Mucosa of descending colon (tissue), 3 donors: Measurements from ENCODE around the gene MPHOSPH9. TPM values are rescaled to one million over a fixed set of nuclear protein-coding genes. Genes with fewer than 3 reads are reported as not detected.

Experiments used
- ATAC-seq: fragments of 200-7000 bp; cut with Tn5 transposase; one replicate; pipeline ENCODE4 v1.9.1; 2020; ENCODE audit warnings: mild to moderate bottlenecking, moderate library complexity
- DNase-seq, 3 donors: peaks; one replicate each; pipeline ENCODE4 v3.0.0-alpha.2; 2020
- H3K36me3 ChIP-seq: fragments of 200-600 bp; one replicate; pipeline ENCODE4 v1.8.0; 2021; ENCODE audit warnings: low read depth, mild to moderate bottlenecking
- H3K4me1 ChIP-seq: fragments of 200-600 bp; one replicate; pipeline ENCODE4 v1.8.0; 2021; ENCODE audit warnings: low read depth, mild to moderate bottlenecking
- H3K4me3 ChIP-seq: fragments of 200-600 bp; one replicate; pipeline ENCODE4 v1.8.0; 2021; ENCODE audit warnings: mild to moderate bottlenecking
- H3K9me3 ChIP-seq: fragments of 200-600 bp; one replicate; pipeline ENCODE4 v1.8.0; 2021; ENCODE audit warnings: mild to moderate bottlenecking
- CTCF ChIP-seq: fragments of 200-600 bp; IDR thresholded peaks from one replicate; pipeline ENCODE4 v1.8.0; 2022; ENCODE audit warnings: antibody characterized with exemption, mild to moderate bottlenecking
- intact Hi-C, 2 donors: fragments of 100-400 bp; cut with DNase I in 1 of 2; cut with micrococcal nuclease in 1 of 2; formaldehyde crosslinking; loops; one replicate each; pipeline versions ENCODE4 v1.11.0 to v1.11.1; 2022; cut with DNase I, micrococcal nuclease
- total RNA-seq, 3 donors: library from RNA; stranded (reverse); fragmentation: NEBNext Ultra II Directional in 2 of 3; extraction: Animal tissue kit (Norgen Biotek cat#: 25700) in 2 of 3; gene quantifications; one replicate each; pipeline versions ENCODE4 v1.2.1 to v1.2.4, GENCODE V29; 2021 to 2023
- donor health status: DM: no; HTN: no; CAD: no; lungs with moderate emphysema.
- donor health status: DM: no; HTN: no; CAD: no.
- donor health status: DM: no; HTN: yes; CAD: no.

MPHOSPH9 gene
- total RNA-seq, 3 donors from 2014 or later, result 19.6 to 28.7 (median 19.8) TPM

- no peak for TF ChIP-seq CTCF
- DNase-seq, result no peak
- intact Hi-C loops, result no loop called here
- no peaks in the 10 kb centered on the region for H3K36me3 ChIP-seq
- H3K4me3 ChIP-seq, result no peak overlapping the region
- peaks cover 6% of the 10 kb centered on the region for H3K4me1 ChIP-seq
- no peak for ATAC-seq
- H3K9me3 ChIP-seq, result no peaks in the 10 kb centered on the region
Measured at GRCh38 chr12:123245678-123246077, 12.7 kb upstream of the MPHOSPH9 start.

GRCh38 chr12:123243671-123244262, 10.8 kb upstream of the MPHOSPH9 start:
- Histone ChIP-seq H3K4me1 (no peaks in the 10 kb centered on the region), H3K9me3 (no peaks in the 10 kb centered on the region), H3K36me3 (no peaks in the 10 kb centered on the region), H3K4me3 (no peak overlapping the region)
- no peak for TF ChIP-seq CTCF
- intact Hi-C loops, result no loop called here
- no peak for ATAC-seq
- DNase-seq, result no peak

GRCh38 chr12:123242116-123242904, 9.4 kb upstream of the MPHOSPH9 start:
- intact Hi-C loops, result no loop called here
- ATAC-seq, result no peak

DNA sequence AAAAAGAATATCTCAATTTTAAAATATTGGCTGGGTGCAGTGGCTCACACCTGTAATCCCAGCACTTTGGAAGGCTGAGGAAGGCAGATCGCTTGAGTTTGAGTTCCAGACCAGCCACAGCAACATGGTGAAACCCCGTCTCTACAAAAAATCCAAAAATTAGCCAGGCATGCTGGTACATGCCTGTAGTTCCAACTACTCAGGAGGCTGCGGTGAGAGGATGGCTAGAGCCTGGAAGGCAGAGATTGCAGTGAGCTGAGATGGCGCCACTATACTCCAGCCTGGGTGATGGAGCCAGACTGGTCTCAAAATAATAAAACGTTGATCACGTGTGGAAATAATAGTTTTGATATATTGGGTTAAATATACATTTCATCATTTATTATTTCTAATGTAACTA, 6.0 kb upstream of the MPHOSPH9 start:
- intact Hi-C loops, result loop anchor here in 1 of 2 donors (10.0 kb wide), 2 partner anchors 194 to 374 kb away; no protein-coding TSS in a partner anchor
- Histone ChIP-seq H3K36me3 (no peaks in the 10 kb centered on the region), H3K9me3 (no peaks in the 10 kb centered on the region), H3K4me1 (peaks cover 19% of the 10 kb centered on the region), H3K4me3 (no peak overlapping the region)
- ATAC-seq (no peak), DNase-seq (no peak)
- TF ChIP-seq CTCF, result no peak

More at GRCh38 chr12:123242116-123242904, 9.4 kb upstream of the MPHOSPH9 start:
- Histone ChIP-seq H3K4me1 (no peaks in the 10 kb centered on the region), H3K36me3 (no peaks in the 10 kb centered on the region), H3K9me3 (no peaks in the 10 kb centered on the region), H3K4me3 (no peak overlapping the region)
- no peak for DNase-seq
- TF ChIP-seq CTCF, result no peak

- ATAC-seq, result no peak
- intact Hi-C loops, result loop anchor here in 1 of 2 donors (10.0 kb wide), 2 partner anchors 194 to 374 kb away; no protein-coding TSS in a partner anchor
- no peak overlapping the region for H3K4me3 ChIP-seq
- peaks cover under 1% of the 10 kb centered on the region for H3K36me3 ChIP-seq
- peaks cover 20% of the 10 kb centered on the region for H3K4me1 ChIP-seq
- DNase-seq, result no peak
- no peak for TF ChIP-seq CTCF
- no peaks in the 10 kb centered on the region for H3K9me3 ChIP-seq
Measured at GRCh38 chr12:123238330-123238682, 5.4 kb upstream of the MPHOSPH9 start.
